Measurements from ENCODE around the gene PC. TPM values are rescaled to one million over a fixed set of nuclear protein-coding genes. Genes with fewer than 3 reads are reported as not detected.
A peak's percentile ranks its signal among the peaks of the same experiment; 100 is the strongest.
"Not testable (repeated sequence)": the region's sequence is repeated elsewhere in the genome, so short reads cannot be mapped to it uniquely, and the experiment has no call there.

Gene PC
- total RNA-seq, 4 donors from 2014 or later = 13.1 to 67.6 (median 32.1) TPM

DNA sequence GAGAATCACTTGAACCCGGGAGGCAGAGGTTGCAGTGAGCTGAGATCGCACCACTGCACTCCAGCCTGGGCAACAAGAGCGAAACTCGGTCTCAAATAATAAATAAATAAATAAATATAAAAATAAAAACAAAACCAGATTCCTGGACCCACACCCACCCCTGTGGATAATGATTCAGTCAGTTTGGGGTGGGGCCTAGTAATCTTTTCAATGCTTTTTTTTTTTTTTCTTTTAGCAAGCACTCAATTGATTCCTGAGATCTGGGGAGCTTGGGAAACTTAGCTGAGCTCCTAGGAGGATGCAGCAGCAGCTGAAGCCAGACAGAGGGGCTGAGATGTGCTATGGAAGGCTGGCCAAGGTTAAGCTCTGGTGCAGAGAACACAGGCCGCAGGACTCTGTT, 4.6 kb upstream of the PC start:
- peaks cover 5 to 10% of the 10 kb centered on the region in 2 donors for H3K4me1 ChIP-seq

DNA sequence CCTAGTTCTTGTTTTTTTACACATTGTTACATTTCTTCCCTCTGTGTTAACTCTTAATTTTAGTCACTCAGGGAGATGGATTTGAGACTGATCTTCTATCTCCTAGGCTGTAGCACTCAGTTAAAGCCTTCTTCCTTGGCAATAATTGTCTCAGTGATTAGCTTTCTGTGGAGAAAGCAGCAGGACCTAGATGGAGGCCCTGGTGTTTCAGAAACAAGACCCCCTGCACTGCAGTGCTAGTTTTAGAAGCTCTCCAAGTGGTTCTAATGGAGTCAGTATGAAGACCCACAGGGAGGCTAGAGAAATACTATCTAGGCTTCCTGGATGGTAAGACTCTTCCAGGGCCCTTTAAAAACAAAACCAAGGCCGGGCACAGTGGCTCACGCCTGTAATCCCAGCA, 4.1 kb upstream of the PC start:
- H3K4me3 ChIP-seq = no peak overlapping the region
- H3K36me3 ChIP-seq = no peaks in the 10 kb centered on the region
- in situ Hi-C loops (cut with MboI; ENCODE audit: low sequenced_read_pairs in 4 of 4) = no loop called here
- ATAC-seq = no peak
- no peak for TF ChIP-seq POLR2A (IDR thresholded peaks at IDR 0.05)
- TF ChIP-seq CTCF (IDR thresholded peaks at IDR 0.05 in 4 of 5, conservative IDR thresholded peaks at IDR 0.05 in 1 of 5) = no peak
- no peak for DNase-seq
- H3K27me3 ChIP-seq = no peaks in the 10 kb centered on the region
- no peaks in the 10 kb centered on the region for H3K9me3 ChIP-seq
- H3K4me1 ChIP-seq = peaks cover 5 to 16% of the 10 kb centered on the region in 2 donors
- intact Hi-C loops (cut with DNase I; ENCODE audit: low total_unique reads) = no loop called here
- H3K27ac ChIP-seq = no peak overlapping the region

More for the DNA sequence above, 4.6 kb upstream of the PC start:
- ATAC-seq (no peak), DNase-seq (no peak)
- intact Hi-C loops (cut with DNase I; ENCODE audit: low total_unique reads) (no loop called here), in situ Hi-C loops (cut with MboI; ENCODE audit: low sequenced_read_pairs in 4 of 4) (no loop called here)
- Histone ChIP-seq H3K36me3 (no peaks in the 10 kb centered on the region), H3K4me3 (no peak overlapping the region), H3K27me3 (no peaks in the 10 kb centered on the region), H3K9me3 (no peaks in the 10 kb centered on the region), H3K27ac (no peak overlapping the region)
- no peak for TF ChIP-seq CTCF (IDR thresholded peaks at IDR 0.05 in 4 of 5, conservative IDR thresholded peaks at IDR 0.05 in 1 of 5)
- no peak for TF ChIP-seq POLR2A (IDR thresholded peaks at IDR 0.05)

GRCh38 chr11:66961691-66962213, 3.6 kb upstream of the PC start:
- H3K9me3 ChIP-seq; H3K4me3 ChIP-seq; in situ Hi-C loops (cut with MboI; ENCODE audit: low sequenced_read_pairs in 4 of 4); H3K27me3 ChIP-seq; H3K27ac ChIP-seq; DNase-seq; ATAC-seq; H3K36me3 ChIP-seq; intact Hi-C loops (cut with DNase I; ENCODE audit: low total_unique reads): not testable (repeated sequence)
- peaks cover 5 to 21% of the 10 kb centered on the region in 2 donors for H3K4me1 ChIP-seq

GRCh38 chr11:66958956-66959274, 732 bp upstream of the PC start:
- no peaks in the 10 kb centered on the region for H3K36me3 ChIP-seq
- peaks cover 5 to 22% of the 10 kb centered on the region in 2 donors for H3K4me1 ChIP-seq
- TF ChIP-seq CTCF (IDR thresholded peaks at IDR 0.05 in 4 of 5, conservative IDR thresholded peaks at IDR 0.05 in 1 of 5) = no peak
- no peak for TF ChIP-seq POLR2A (IDR thresholded peaks at IDR 0.05)
- intact Hi-C loops (cut with DNase I; ENCODE audit: low total_unique reads) (loop anchor here (1.0 to 5.0 kb wide), 5 partner anchors 67 to 1297 kb away; partner anchors contain the start of genes RCE1 and RELA), in situ Hi-C loops (cut with MboI; ENCODE audit: low sequenced_read_pairs in 4 of 4) (no loop called here)
- peak overlapping the region; percentile 83 to 91 (median 86) for H3K27ac ChIP-seq
- H3K4me3 ChIP-seq = peak overlapping the region; percentile 34 to 82 (median 54)
- ATAC-seq (no peak), DNase-seq (no peak)
- H3K9me3 ChIP-seq = no peaks in the 10 kb centered on the region
- H3K27me3 ChIP-seq = no peaks in the 10 kb centered on the region

GRCh38 chr11:66957971-66958231, 282 bp downstream of the PC start:
- Histone ChIP-seq H3K4me1 (peaks cover 5 to 22% of the 10 kb centered on the region in 2 donors), H3K4me3 (peak overlapping the region; percentile 59 to 82 (median 62)), H3K27ac (peak overlapping the region; percentile 83 to 91 (median 86)), H3K9me3 (no peaks in the 10 kb centered on the region), H3K36me3 (no peaks in the 10 kb centered on the region), H3K27me3 (no peaks in the 10 kb centered on the region)
- TF ChIP-seq CTCF (IDR thresholded peaks at IDR 0.05 in 4 of 5, conservative IDR thresholded peaks at IDR 0.05 in 1 of 5) (no peak), POLR2A (IDR thresholded peaks at IDR 0.05) (no peak)
- peak; percentile 50 for ATAC-seq
- DNase-seq = no peak
- intact Hi-C loops (cut with DNase I; ENCODE audit: low total_unique reads) (loop anchor here (1.0 to 5.0 kb wide), 5 partner anchors 66 to 1296 kb away; partner anchors contain the start of genes RCE1 and RELA), in situ Hi-C loops (cut with MboI; ENCODE audit: low sequenced_read_pairs in 4 of 4) (no loop called here)

All from gastrocnemius medialis (tissue), 4 donors.